K562 (cell line): ENCODE measurements around the gene TMEM170A. TPM values are rescaled to one million over a fixed set of nuclear protein-coding genes. Genes with fewer than 3 reads are reported as not detected.

ENCODE experiments used
- CREB3 ChIP-seq: fragments of 450-650 bp; conservative IDR thresholded peaks from 2 replicates; pipeline ENCODE4 v1.6.1; 2016; ENCODE audit warnings: missing genetic modification characterization, low read depth, mild to moderate bottlenecking, missing compliant biosample characterization, moderate library complexity
- E2F3 ChIP-seq: fragments of 250-450 bp; sonication (Bioruptor Pico); IDR thresholded peaks from 2 replicates; pipeline ENCODE4 v1.4.0; 2020; ENCODE audit warnings: mild to moderate bottlenecking
- GTF2B ChIP-seq: IDR thresholded peaks from 2 replicates; pipeline ENCODE4 v1.6.1; 2011; ENCODE audit not compliant: insufficient read length; ENCODE audit errors: extremely low read depth
- HSF4 ChIP-seq: fragments of 250-450 bp; sonication (Bioruptor Pico); IDR thresholded peaks from 2 replicates; pipeline ENCODE4 v2.1.2; 2022; ENCODE audit warnings: mild to moderate bottlenecking, moderate library complexity, borderline replicate concordance
- MGA ChIP-seq: fragments of 450-650 bp; IDR thresholded peaks from 2 replicates; pipeline ENCODE4 v1.6.1; 2016; ENCODE audit warnings: mild to moderate bottlenecking, moderate library complexity
- NCOA1 ChIP-seq: fragments of 450-650 bp; IDR thresholded peaks from 2 replicates; pipeline ENCODE4 v1.6.1; 2016; ENCODE audit warnings: low read depth
- POLR2H ChIP-seq: IDR thresholded peaks from 2 replicates; pipeline ENCODE4 v1.6.1; 2016; ENCODE audit warnings: missing genetic modification characterization, low read depth, mild to moderate bottlenecking, control low read depth, missing compliant biosample characterization, moderate library complexity
- SMARCE1 ChIP-seq: fragments of 450-650 bp; IDR thresholded peaks from 2 replicates; pipeline ENCODE4 v1.7.1; 2016; ENCODE audit warnings: mild to moderate bottlenecking
- ZNF592 ChIP-seq: fragments of 450-650 bp; IDR thresholded peaks from 2 replicates; pipeline ENCODE4 v1.6.1; 2017; ENCODE audit warnings: antibody characterized with exemption, mild to moderate bottlenecking
- polyA plus RNA-seq, 8 experiments: library from polyadenylated mRNA; depleted of rRNA in 4 of 8; stranded (reverse) in 5 of 8; unstranded in 3 of 8; fragments of >200 nt; fragmentation: Nextera tagmentation in 2 of 8; fragmentation: Illumina TruSeq in 1 of 8; extraction: Ambion mirVana in 2 of 8; extraction: Trizol in 1 of 8; gene quantifications; 2 replicates each; pipeline versions ENCODE4 v1.2.1 to v1.2.3, GENCODE V29; 2011 to 2014; ENCODE audit warnings: inconsistent platforms in 1 of 8, missing spikeins in 1 of 8
- total RNA-seq, 7 experiments: library from RNA; depleted of rRNA in 6 of 7; stranded (reverse); fragments of >200 nt in 6 of 7; fragmentation: Illumina TruSeq in 2 of 7; extraction: Trizol in 2 of 7; gene quantifications; 2 replicates each; pipeline versions ENCODE4 v1.2.1 to v1.2.3, GENCODE V29; 2011 to 2021; ENCODE audit warnings: low replicate concordance in 1 of 7

The TMEM170A gene
- total and polyA plus RNA-seq, 9 of the 15 experiments (the other 6 are each of a cell fraction or from before 2014, with no cell fraction given) = 6.1 to 30.2 (median 15.0) TPM

- TF ChIP-seq CREB3 (tag) (no peak), NCOA1 (0 out of 2 replicates have a peak, but pooled peaks have one; percentile 51), MGA (peak; percentile 96), SMARCE1 (0 out of 2 replicates have a peak, but pooled peaks have one; percentile 11), POLR2H (tag) (peak; percentile 82), HSF4 (CRISPR knock-in tag) (no peak), E2F3 (CRISPR knock-in tag) (no peak), ZNF592 (peak; percentile 72; the same call in 1 of the 2 replicates), GTF2B (no peak)
These were observed 30.6 kb downstream of the TMEM170A start (continued) for GRCh38 chr16:75433732-75434413.
